Ascending aorta (tissue), 2 donors: ENCODE measurements around the gene CLSTN2. TPM values are rescaled to one million over a fixed set of nuclear protein-coding genes. Genes with fewer than 3 reads are reported as not detected.

Experiments used
- DNase-seq, 2 donors: peaks; one replicate each; pipeline ENCODE4 v3.0.0-alpha.2; 2019; ENCODE audit warnings: low spot score in 2 of 2
- H3K27ac ChIP-seq, 2 donors: fragments of 200-600 bp; sonication (generic); one replicate each; pipeline ENCODE4 v1.5.1; 2016 to 2017; ENCODE audit warnings: mild to moderate bottlenecking in 1 of 2
- H3K27me3 ChIP-seq: fragments of 200-600 bp; sonication (generic); one replicate; pipeline ENCODE4 v1.5.1; 2017
- H3K36me3 ChIP-seq, 2 donors: fragments of 200-600 bp; sonication (generic); one replicate each; pipeline ENCODE4 v1.5.1; 2016
- H3K4me1 ChIP-seq, 2 donors: fragments of 200-600 bp; sonication (generic); one replicate each; pipeline ENCODE4 v1.5.1; 2016 to 2017; ENCODE audit warnings: mild to moderate bottlenecking in 1 of 2
- H3K4me3 ChIP-seq, 2 donors: fragments of 200-600 bp; sonication (generic); one replicate each; pipeline ENCODE4 v1.5.1; 2016 to 2017; ENCODE audit warnings: mild to moderate bottlenecking in 1 of 2
- H3K9me3 ChIP-seq, 2 donors: fragments of 200-600 bp; sonication (generic); one replicate each; pipeline ENCODE4 v1.5.1; 2016
- intact Hi-C: fragments of 100-400 bp; cut with DNase I; formaldehyde crosslinking; loops from one replicate; pipeline ENCODE4 v1.15.1; 2023
- total RNA-seq: library from RNA; depleted of rRNA; stranded (reverse); fragments of >200 nt; gene quantifications from one replicate; pipeline ENCODE4 v1.1.0, GENCODE V29; 2016
- TF ChIP-seq, protein P1 (sequence below), 3 experiments: fragments of 200-600 bp in 2 of 3; fragments of 450-650 bp in 1 of 3; sonication (generic) in 2 of 3; IDR thresholded peaks; one replicate each; pipeline ENCODE4 v1.5.1; 2016 to 2019; ENCODE audit warnings: antibody characterized with exemption in 3 of 3, mild to moderate bottlenecking in 1 of 3, moderate library complexity in 1 of 3

Gene CLSTN2
- total RNA-seq, 1 donor from 2014 or later = 65.8 TPM

DNA sequence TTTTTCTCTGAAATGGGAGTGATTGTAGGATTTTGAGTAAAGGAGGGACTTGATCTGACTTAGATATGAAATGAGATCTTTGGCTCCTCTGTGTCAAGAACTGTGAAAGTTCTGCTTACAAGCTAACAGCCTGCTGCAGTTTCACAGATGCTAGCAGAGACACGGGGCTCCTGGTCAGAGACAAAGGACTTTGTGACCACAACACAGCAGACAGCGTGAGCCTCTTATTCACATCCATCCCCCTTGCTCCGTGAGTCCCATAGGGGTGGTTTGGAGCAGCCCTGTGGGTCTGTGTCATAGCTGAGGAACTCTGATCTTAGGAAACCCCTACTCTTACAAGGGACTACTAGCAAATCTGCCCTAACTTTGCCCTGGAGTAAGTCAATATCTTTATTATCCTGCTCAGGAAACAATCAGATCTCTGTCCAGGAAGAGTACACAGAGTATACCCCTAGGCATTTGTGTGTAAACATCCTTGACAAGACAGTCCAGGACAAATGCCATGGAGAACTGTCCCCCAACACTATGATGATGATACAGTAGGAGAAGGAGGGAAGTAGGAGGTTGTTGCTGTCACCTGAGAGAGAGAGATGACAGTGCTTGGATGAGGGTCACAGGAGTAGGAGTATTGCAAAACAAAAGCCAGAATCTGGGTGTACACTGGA, 80.0 kb downstream of the CLSTN2 start:
- no peak overlapping the region for H3K27ac ChIP-seq
- H3K9me3 ChIP-seq = no peaks in the 10 kb centered on the region
- no peaks in the 10 kb centered on the region for H3K27me3 ChIP-seq
- intact Hi-C loops = no loop called here
- TF ChIP-seq, protein P1, sequence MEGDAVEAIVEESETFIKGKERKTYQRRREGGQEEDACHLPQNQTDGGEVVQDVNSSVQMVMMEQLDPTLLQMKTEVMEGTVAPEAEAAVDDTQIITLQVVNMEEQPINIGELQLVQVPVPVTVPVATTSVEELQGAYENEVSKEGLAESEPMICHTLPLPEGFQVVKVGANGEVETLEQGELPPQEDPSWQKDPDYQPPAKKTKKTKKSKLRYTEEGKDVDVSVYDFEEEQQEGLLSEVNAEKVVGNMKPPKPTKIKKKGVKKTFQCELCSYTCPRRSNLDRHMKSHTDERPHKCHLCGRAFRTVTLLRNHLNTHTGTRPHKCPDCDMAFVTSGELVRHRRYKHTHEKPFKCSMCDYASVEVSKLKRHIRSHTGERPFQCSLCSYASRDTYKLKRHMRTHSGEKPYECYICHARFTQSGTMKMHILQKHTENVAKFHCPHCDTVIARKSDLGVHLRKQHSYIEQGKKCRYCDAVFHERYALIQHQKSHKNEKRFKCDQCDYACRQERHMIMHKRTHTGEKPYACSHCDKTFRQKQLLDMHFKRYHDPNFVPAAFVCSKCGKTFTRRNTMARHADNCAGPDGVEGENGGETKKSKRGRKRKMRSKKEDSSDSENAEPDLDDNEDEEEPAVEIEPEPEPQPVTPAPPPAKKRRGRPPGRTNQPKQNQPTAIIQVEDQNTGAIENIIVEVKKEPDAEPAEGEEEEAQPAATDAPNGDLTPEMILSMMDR (IDR thresholded peaks at IDR 0.05) = no peak
- H3K4me1 ChIP-seq = peaks cover 0 to 3% of the 10 kb centered on the region in 2 donors
- DNase-seq = no peak
- no peaks in the 10 kb centered on the region for H3K36me3 ChIP-seq
- no peak overlapping the region for H3K4me3 ChIP-seq

DNA sequence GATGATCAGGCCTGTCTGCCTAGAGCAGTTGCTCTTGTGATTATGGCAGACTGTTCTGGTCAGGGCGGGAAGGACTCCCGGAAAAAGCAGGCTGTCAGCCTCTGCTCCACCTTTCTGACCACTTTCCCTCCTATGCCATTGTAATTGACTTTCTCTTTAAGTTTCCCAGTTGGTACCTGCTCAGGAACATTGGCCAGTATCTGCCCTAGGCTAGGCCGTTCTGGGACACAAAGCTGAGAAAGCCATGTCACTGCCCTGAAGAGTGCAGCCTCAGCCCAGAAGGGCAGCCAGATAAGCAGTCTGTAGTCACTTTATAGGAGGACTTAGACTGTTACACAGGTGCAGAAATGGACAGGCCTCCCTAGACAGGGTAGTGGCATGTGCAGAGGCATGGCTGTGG, 80.8 kb downstream of the CLSTN2 start:
- no peak overlapping the region for H3K4me3 ChIP-seq
- H3K27me3 ChIP-seq = no peaks in the 10 kb centered on the region
- no peak overlapping the region for H3K27ac ChIP-seq
- intact Hi-C loops = no loop called here
- no peaks in the 10 kb centered on the region for H3K36me3 ChIP-seq
- no peaks in the 10 kb centered on the region for H3K9me3 ChIP-seq
- DNase-seq = no peak
- H3K4me1 ChIP-seq = peaks cover 0 to 3% of the 10 kb centered on the region in 2 donors
- TF ChIP-seq, protein P1 (IDR thresholded peaks at IDR 0.05) = no peak

- Histone ChIP-seq H3K4me3 (no peak overlapping the region), H3K9me3 (no peaks in the 10 kb centered on the region), H3K27ac (no peak overlapping the region), H3K36me3 (no peaks in the 10 kb centered on the region), H3K27me3 (no peaks in the 10 kb centered on the region), H3K4me1 (peaks cover 4 to 15% of the 10 kb centered on the region in 2 donors)
- TF ChIP-seq, protein P1 (IDR thresholded peaks at IDR 0.05) = no peak
- DNase-seq = no peak
- intact Hi-C loops = no loop called here
Measured at GRCh38 chr3:140018556-140018955, 83.6 kb downstream of the CLSTN2 start.

DNA sequence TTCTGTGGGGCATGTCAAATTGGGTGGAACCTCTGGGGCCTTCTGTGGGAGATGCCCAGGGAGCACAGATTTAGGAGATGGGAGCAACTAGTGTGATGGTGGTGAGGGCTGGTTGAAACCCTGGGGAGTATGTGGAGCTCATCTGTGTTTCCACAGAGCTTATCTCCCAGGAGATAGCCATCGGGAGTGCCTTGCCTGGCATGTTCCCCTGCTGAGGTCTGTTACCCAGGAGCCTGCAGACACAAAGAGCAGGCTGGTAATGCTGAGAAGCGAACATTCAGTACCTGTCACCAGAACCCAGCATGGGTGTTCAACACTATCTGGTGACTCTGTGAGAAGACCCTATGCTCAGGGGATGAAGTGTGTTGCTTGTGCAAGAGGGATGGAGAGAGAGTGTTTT, 85.0 kb downstream of the CLSTN2 start:
- H3K27me3 ChIP-seq = no peaks in the 10 kb centered on the region
- DNase-seq = no peak
- H3K4me1 ChIP-seq = peaks cover 4 to 21% of the 10 kb centered on the region in 2 donors
- intact Hi-C loops = no loop called here
- H3K9me3 ChIP-seq = no peaks in the 10 kb centered on the region
- TF ChIP-seq, protein P1 (IDR thresholded peaks at IDR 0.05) = no peak
- no peaks in the 10 kb centered on the region for H3K36me3 ChIP-seq
- H3K4me3 ChIP-seq = no peak overlapping the region
- no peak overlapping the region for H3K27ac ChIP-seq

DNA sequence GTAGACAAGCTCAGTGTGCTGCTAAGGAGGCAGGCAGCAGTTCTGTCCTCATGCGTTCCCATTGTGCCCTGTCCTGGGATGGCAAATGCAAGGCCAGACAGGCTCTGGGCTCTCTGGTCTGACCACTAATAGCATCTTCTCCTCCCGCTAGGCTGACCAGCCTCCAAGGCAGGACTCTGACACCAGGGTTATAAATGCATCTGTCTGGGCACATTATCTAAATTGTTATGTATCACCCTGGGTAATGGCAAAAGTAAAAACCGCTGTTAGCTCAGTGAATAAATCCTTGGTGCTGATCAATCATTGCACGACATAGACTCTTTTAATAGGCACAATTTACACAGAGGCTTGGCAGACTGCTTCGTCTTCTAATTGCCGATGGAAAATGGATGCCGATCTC, 85.6 kb downstream of the CLSTN2 start:
- intact Hi-C loops = no loop called here
- Histone ChIP-seq H3K27me3 (no peaks in the 10 kb centered on the region), H3K27ac (no peak overlapping the region), H3K36me3 (no peaks in the 10 kb centered on the region), H3K9me3 (no peaks in the 10 kb centered on the region), H3K4me3 (no peak overlapping the region), H3K4me1 (peaks cover 4 to 21% of the 10 kb centered on the region in 2 donors)
- TF ChIP-seq, protein P1 (IDR thresholded peaks at IDR 0.05) = no peak
- DNase-seq = no peak

- Histone ChIP-seq H3K4me1 (peaks cover 4 to 21% of the 10 kb centered on the region in 2 donors), H3K27ac (no peak overlapping the region), H3K27me3 (no peaks in the 10 kb centered on the region), H3K4me3 (no peak overlapping the region), H3K36me3 (no peaks in the 10 kb centered on the region), H3K9me3 (no peaks in the 10 kb centered on the region)
- TF ChIP-seq, protein P1 (IDR thresholded peaks at IDR 0.05) = no peak
- DNase-seq = no peak
- intact Hi-C loops = no loop called here
Measured at GRCh38 chr3:140021269-140021668, 86.3 kb downstream of the CLSTN2 start.
